NCI-H2107 (cell line): ENCODE data around the gene IGF1R.

ENCODE experiments used
- DNase-seq: peaks from one replicate; lab custom pipeline; 2025; lab: John Stamatoyannopoulos, UW

Gene IGF1R

GRCh38 chr15:98914626-98915025 is 266.3 kb downstream of the IGF1R start:
- no peak for DNase-seq

DNA sequence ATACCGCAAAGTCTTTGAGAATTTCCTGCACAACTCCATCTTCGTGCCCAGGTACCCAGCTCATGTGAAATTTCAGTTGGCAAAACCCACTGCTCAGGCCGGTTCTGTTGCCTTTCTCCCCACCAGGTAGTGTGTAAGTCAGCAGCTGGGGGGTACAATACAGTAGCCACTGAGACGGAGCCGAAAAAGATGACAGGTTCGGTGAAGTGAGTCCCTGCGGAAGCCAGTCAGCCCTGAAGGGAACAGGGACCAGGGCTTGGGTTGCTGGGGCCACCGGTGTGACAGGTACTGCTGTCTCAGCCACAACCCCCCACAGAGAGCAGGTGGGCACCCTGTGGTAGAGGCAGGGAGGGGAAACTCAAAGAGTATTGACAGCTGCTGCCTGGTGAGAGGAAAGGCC is 268.5 kb downstream of the IGF1R start:
- no peak for DNase-seq

DNA sequence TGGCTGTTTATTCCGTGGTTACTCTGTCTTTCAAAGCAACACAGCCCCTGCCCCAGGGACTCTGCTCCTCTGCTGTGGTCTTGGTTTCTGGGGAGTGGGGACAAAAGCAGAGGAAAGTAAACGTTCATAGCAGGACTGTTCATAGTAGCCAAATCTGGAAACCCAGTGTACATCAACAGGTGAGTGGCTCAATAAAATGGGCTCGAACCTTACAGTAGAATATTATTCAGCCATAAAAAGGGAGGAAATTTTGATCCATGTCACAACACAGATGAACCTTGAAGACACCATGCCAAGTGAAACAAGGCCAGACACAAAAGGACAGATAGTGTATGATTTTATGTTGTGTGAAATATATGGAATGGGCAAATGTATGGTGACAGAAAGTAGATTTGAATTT is 269.1 kb downstream of the IGF1R start:
- no peak for DNase-seq

DNA sequence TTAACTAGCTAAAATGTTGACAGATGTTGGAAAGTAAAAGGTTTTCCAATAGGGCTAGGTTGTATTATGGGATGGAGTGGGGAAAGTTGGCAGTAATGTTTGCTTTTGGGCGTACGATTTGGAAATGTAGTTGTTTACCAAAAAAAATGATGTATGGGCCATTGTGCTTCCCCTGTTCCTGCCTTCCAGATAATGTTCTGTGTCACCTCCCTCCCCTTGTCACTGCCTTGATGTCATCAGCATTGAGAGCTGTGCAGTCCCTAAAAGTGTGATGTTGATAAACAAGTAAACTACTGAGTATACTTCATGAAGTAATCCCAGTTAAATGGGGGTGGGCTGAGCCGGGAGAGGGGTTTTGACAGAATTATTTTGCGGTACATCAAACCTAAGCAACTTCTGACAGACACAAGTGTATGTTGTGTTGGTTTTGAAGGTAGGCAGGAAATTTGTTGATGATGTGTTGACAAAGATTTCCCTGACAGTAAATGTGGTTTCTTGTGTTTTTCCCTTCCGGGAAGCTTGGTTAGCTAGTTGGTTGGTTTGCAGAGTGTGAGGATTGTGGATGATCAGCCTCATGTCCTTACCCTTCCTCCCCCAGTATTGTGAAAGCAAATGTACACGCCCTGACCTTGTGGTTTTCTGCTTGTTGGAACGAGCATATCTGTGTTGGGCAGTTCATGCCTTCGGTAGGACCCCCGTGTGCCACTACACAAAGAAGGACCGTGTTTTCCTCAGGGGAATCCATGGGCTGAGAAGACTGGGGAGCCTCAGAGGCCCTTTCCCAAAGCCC is 271.9 kb downstream of the IGF1R start:
- no peak for DNase-seq

- no peak for DNase-seq
These were observed 274.8 kb downstream of the IGF1R start for GRCh38 chr15:98923171-98923570.

GRCh38 chr15:98923579-98923978 is 275.2 kb downstream of the IGF1R start:
- DNase-seq: no peak

- no peak for DNase-seq
These were observed 276.2 kb downstream of the IGF1R start for GRCh38 chr15:98924401-98925049.

GRCh38 chr15:98926236-98926635 is 277.9 kb downstream of the IGF1R start:
- DNase-seq: no peak

GRCh38 chr15:98927022-98927421 is 278.7 kb downstream of the IGF1R start:
- no peak for DNase-seq

- no peak for DNase-seq
These were observed 279.7 kb downstream of the IGF1R start for GRCh38 chr15:98927996-98928395.

- DNase-seq: no peak
These were observed 282.2 kb downstream of the IGF1R start for GRCh38 chr15:98930576-98930975.

GRCh38 chr15:98931004-98931403 is 282.7 kb downstream of the IGF1R start:
- DNase-seq: no peak

GRCh38 chr15:98933406-98933805 is 285.1 kb downstream of the IGF1R start:
- DNase-seq: no peak

DNA sequence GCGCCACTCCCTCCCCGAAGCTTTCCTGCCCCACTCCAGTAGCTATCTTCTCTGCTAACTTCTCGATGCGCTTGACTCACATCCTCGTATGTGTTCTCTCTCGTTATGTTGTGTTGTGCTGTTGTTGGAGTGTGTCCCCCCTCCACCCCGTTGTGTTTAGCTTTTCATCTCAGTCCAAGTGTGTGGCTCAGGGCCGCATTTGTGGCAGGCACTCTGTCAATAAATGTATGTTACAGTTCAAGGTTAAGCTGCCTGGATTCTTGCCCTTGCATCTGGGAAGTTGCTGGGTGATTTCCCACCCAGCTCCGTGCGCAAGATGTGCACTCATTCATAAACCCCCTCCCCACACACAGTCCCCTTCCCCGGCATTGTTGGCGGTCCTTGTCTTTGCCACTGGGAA is 287.4 kb downstream of the IGF1R start:
- DNase-seq: no peak

GRCh38 chr15:98937413-98938104 is 289.2 kb downstream of the IGF1R start:
- no peak for DNase-seq

- no peak for DNase-seq
These were observed 289.7 kb downstream of the IGF1R start for GRCh38 chr15:98938105-98938417.

DNA sequence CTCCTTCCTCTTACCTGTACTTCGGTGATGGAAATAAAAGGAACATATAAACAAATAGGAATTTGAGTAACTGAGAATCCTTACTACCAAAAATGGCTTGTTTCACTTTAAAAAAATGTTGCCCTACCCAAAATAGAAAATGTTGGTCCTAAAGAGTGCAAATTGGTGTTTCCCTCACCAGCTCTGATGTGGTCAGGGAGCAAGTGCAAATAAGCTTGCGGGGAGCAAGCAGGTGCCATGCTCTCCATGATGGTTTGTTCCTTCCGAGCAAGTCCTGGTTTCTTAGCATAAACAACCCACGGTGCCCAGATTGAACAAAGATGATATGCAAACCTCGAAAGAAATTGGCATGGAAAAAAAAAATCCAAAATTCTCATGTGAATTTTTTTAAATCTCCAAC is 290.5 kb downstream of the IGF1R start:
- DNase-seq: no peak

DNA sequence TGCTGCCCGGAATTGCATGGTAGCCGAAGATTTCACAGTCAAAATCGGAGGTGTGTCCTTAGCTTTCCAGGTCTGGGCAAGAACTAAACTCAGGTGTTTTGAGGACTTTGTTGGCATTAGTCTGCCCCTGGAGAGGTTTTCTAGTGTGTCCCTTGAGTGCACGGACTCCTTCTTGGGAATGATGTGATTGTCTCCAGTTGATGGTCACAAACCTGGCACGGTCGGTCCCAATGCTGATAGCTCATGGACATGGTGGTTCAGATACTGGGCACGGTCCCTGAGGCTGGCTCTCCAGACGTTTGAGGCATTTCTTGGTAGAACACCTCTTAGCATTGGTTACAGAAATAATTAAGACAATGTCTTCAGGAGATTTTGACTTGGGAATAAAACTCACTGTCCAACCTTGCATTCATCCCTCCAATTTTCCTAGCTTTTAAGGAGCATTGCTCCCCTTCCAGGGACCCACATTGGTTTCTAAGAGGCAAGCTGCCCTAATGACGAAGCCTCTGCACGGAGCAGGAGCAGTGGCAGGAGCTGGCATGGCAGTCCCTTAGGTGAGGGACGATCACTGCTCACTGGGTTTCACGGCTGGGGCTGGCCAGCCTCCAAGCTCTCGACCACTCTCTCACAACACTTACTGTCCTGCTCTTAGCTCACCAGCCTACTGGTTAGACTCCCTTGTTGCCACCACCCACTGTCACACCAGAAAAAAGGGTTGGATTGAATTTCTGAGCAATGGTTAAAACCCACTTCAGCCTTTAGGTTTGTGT is 291.2 kb downstream of the IGF1R start:
- no peak for DNase-seq

- no peak for DNase-seq
These were observed 293.4 kb downstream of the IGF1R start for GRCh38 chr15:98941595-98942255.

- no peak for DNase-seq
These were observed 294.1 kb downstream of the IGF1R start for GRCh38 chr15:98942431-98942830.

DNA sequence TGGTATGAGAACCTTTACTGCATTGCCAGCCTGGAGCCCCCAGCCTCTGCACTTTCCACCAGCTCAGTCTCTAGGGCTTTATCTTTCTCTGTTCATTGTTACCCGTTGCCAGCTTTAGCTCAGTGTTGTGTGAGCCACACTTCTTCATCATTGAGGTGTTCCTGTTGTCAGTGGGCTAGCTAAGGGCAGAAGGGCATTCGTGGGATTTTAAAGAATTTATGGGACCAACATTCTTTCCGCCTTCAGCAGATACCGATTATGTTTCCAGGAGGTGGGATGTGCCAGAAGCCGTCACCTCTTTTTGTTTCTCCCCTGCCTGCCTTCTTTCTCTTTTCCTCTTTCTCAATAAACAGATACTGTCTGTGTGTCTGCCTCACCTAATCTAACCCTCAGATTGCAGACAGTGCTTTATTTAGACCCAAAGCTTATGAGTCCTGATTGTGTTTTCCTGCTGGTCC is 294.7 kb downstream of the IGF1R start:
- no peak for DNase-seq

DNA sequence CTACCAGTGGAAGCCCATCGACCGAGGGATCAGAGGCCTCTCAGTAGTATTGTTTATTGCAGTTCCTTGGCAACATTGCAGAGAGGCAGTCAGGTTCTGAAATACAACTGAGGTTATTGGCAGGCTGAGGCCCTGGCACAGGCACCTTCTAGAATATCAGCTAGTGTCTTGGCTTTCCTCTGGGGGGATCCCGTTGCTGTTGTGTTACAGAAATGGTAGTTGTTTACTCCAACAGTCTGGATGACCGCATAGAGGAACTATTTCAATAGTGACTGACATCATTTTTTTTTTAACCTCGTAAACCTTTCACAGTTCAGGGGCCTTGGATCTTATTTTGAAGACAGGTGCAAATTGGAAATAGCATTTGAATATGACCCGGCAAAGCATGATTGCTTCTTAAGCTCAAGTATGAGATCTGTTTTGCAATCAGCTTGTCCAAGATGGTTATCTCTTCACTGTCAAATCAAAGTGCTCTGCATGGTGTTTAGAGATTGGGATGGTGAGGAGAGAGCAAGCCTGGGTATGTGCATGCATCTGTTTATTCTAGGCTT is 295.3 kb downstream of the IGF1R start:
- DNase-seq: no peak
